ENCODE measurements around the gene VAMP1. TPM values are rescaled to one million over a fixed set of nuclear protein-coding genes. Genes with fewer than 3 reads are reported as not detected.

The VAMP1 gene
- total and polyA plus RNA-seq, 2 donors (not counting 3 experiments of a cell fraction or from before 2014, with no cell fraction given): 7.0 to 9.0 TPM

DNA sequence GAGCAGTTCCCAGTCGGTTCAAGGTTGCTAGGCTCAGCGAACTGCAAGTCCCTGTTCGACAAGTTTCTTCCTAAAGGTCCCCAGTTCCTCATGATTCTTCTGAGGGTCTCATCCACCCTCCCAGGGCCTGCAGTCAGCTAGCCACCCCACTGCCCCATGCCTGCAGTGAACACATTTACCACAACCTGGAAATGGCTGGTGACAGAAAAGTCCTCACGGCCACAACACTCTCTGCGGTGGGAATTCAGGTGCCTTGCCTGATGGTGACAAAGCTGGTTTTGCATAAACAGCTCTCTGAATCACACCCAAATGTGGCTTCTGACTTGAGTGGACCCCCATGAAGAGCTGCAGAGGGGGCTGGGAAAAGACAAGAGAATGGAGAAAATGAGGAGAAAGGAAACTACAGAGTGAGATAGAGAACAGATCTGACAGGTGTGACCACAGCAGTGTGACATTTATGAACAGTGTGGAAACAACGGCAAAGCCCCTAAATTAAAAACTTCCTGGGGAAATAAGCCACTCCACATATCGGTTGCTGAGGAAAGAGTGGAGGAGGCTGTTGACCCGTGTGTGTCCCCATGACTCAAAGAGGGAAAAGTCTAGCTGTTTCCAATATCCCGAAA, 27.0 kb downstream of the VAMP1 start:
- H2AFZ ChIP-seq (ENCODE audit: low read depth, low read length): no peak overlapping the region
- dilution Hi-C loops (cut with MboI; ENCODE audit: extremely low pct_ligation_motif_present, low sequenced_read_pairs): no loop called here
- H3K9ac ChIP-seq (replicated peaks; ENCODE audit: extremely low read depth, insufficient read depth, low read length): no peak overlapping the region
- TF ChIP-seq CTCF (IDR thresholded peaks at IDR 0.05; ENCODE audit: extremely low read depth in 1 of 2, insufficient read depth in 1 of 2, low read depth in 1 of 2, low read length in 2 of 2) (no peak), POLR2AphosphoS5 (IDR thresholded peaks at IDR 0.05; ENCODE audit: insufficient read depth, low read depth, low read length) (no peak), FOS (IDR thresholded peaks at IDR 0.05; ENCODE audit: borderline replicate concordance, insufficient read depth, low read length) (no peak), POLR2A (IDR thresholded peaks at IDR 0.05; ENCODE audit: low read depth, low read length) (no peak), JUN (IDR thresholded peaks at IDR 0.05; ENCODE audit: borderline replicate concordance, insufficient read depth, insufficient read length, low read depth) (no peak), GATA2 (IDR thresholded peaks at IDR 0.05; ENCODE audit: insufficient read depth, insufficient read length, low read depth, low read length) (no peak), MYC (IDR thresholded peaks at IDR 0.05; ENCODE audit: low read depth, low read length) (no peak), MAX (IDR thresholded peaks at IDR 0.05; ENCODE audit: insufficient read depth, insufficient read length) (no peak), EZH2 (IDR thresholded peaks at IDR 0.05; ENCODE audit: borderline replicate concordance, low read depth, low read length, severe bottlenecking) (no peak)
- no peak overlapping the region for H3K27ac ChIP-seq (ENCODE audit: insufficient read depth, low read depth, low read length)
- intact Hi-C loops (cut with micrococcal nuclease): no loop called here
- DNase-seq (ENCODE audit: low read depth, low spot score) (no peak), FAIRE-seq (no peak)
- H3K9me1 ChIP-seq (replicated peaks; ENCODE audit: control insufficient read depth, extremely low read depth, insufficient read depth, low read length): no peaks in the 10 kb centered on the region
- no peaks in the 10 kb centered on the region for H3K36me3 ChIP-seq (ENCODE audit: control insufficient read depth in 2 of 2, extremely low read depth in 1 of 2, insufficient read depth in 2 of 2, low read length in 2 of 2)
- H4K20me1 ChIP-seq (replicated peaks; ENCODE audit: control insufficient read depth, extremely low read depth, insufficient read depth, low read length): no peaks in the 10 kb centered on the region
- H3K79me2 ChIP-seq (ENCODE audit: control insufficient read depth, insufficient read depth, low read length): no peaks in the 10 kb centered on the region
- no peaks in the 10 kb centered on the region for H3K27me3 ChIP-seq (ENCODE audit: control insufficient read depth in 2 of 2, insufficient read depth in 2 of 2, low read length in 2 of 2)
- no peaks in the 10 kb centered on the region for H3K4me1 ChIP-seq (ENCODE audit: control insufficient read depth, extremely low read depth, insufficient read depth, low read length)
- no peaks in the 10 kb centered on the region for H3K9me3 ChIP-seq (replicated peaks; ENCODE audit: control insufficient read depth, insufficient read depth, low read length)
- no peak overlapping the region for H3K4me2 ChIP-seq (ENCODE audit: insufficient read depth, low read length)
- POLR2A ChIA-PET: no interaction called here
- CTCF ChIA-PET: interaction anchor here (0.9 to 1.4 kb wide), 4 partner anchors 9 to 22 kb away, joined by 3 to 5 read pairs (median 4); partner anchors contain the start of gene TAPBPL
- BruUV-seq (replicated peaks): no TSS peak
- no peak overlapping the region for H3K4me3 ChIP-seq (replicated peaks in 1 of 3; ENCODE audit: insufficient read depth in 1 of 3, low read depth in 1 of 3, low read length in 3 of 3)

Measured in endothelial cell of umbilical vein (primary cell).